ENCODE data around the gene STOX2. TPM values are rescaled to one million over a fixed set of nuclear protein-coding genes. Genes with fewer than 3 reads are reported as not detected.

The STOX2 gene
- total and polyA plus RNA-seq, 2 of the 13 experiments (the other 11 are each of a cell fraction or from before 2014, with no cell fraction given), result 0.01 to 0.15 TPM

GRCh38 chr4:183905081-183905592 is at the start of gene STOX2 (continued):
- TF ChIP-seq ZNF251 (CRISPR knock-in tag; IDR thresholded peaks at IDR 0.05) (no peak), NFYC (CRISPR knock-in tag; IDR thresholded peaks at IDR 0.05) (peak; percentile 40; the same call in 1 of the 2 replicates), ZNF781 (CRISPR knock-in tag; IDR thresholded peaks at IDR 0.05; ENCODE audit: borderline replicate concordance, not compliant biosample characterization) (no peak), PRDM15 (CRISPR knock-in tag; IDR thresholded peaks at IDR 0.05) (no peak), MAFF (IDR thresholded peaks at IDR 0.05; ENCODE audit: low read depth, low read length) (no peak), ZNF446 (CRISPR knock-in tag; IDR thresholded peaks at IDR 0.05) (no peak), ZFAT (CRISPR knock-in tag; conservative IDR thresholded peaks at IDR 0.05) (no peak), ZFP36L1 (CRISPR knock-in tag; IDR thresholded peaks at IDR 0.05) (no peak), PITX1 (CRISPR knock-in tag; IDR thresholded peaks at IDR 0.05) (no peak), ZSCAN21 (CRISPR knock-in tag; IDR thresholded peaks at IDR 0.05; ENCODE audit: borderline replicate concordance) (no peak), POLR2A (IDR thresholded peaks at IDR 0.05; ENCODE audit: insufficient read depth in 1 of 2, low read depth in 2 of 2, low read length in 2 of 2) (no peak), KMT2B (CRISPR knock-in tag; IDR thresholded peaks at IDR 0.05) (no peak), ZNF362 (CRISPR knock-in tag; IDR thresholded peaks at IDR 0.05; ENCODE audit: borderline replicate concordance) (no peak), SMYD3 (CRISPR knock-in tag; IDR thresholded peaks at IDR 0.05) (no peak), JUN (CRISPR knock-in tag; IDR thresholded peaks at IDR 0.05) (no peak), KAT8 (CRISPR knock-in tag; IDR thresholded peaks at IDR 0.05) (no peak), ZNF12 (CRISPR knock-in tag; IDR thresholded peaks at IDR 0.05) (no peak), NRL (CRISPR knock-in tag; IDR thresholded peaks at IDR 0.05; ENCODE audit: borderline replicate concordance) (no peak), RCOR2 (CRISPR knock-in tag; IDR thresholded peaks at IDR 0.05) (no peak), THAP11 (CRISPR knock-in tag; IDR thresholded peaks at IDR 0.05) (no peak), GABPB1 (CRISPR knock-in tag; IDR thresholded peaks at IDR 0.05) (peak; percentile 24; the same call in 1 of the 2 replicates), ETV5 (CRISPR knock-in tag; IDR thresholded peaks at IDR 0.05; ENCODE audit: borderline replicate concordance) (no peak), ZFP37 (CRISPR knock-in tag; IDR thresholded peaks at IDR 0.05; ENCODE audit: borderline replicate concordance) (no peak), ZNF34 (CRISPR knock-in tag; IDR thresholded peaks at IDR 0.05; ENCODE audit: borderline replicate concordance) (no peak), UBTF (CRISPR knock-in tag; IDR thresholded peaks at IDR 0.05) (0 out of 2 replicates have a peak, but pooled peaks have one; percentile 8)
